SH-SY5Y (cell line): ENCODE data around the gene GPR153.

Experiments used
- GATA2 ChIP-seq: IDR thresholded peaks from 2 replicates; pipeline ENCODE4 v1.6.1; 2011; ENCODE audit warnings: mild to moderate bottlenecking, low read depth, low read length
- GATA3 ChIP-seq: IDR thresholded peaks from 2 replicates; pipeline ENCODE4 v1.6.1; 2011; ENCODE audit warnings: low read depth, mild to moderate bottlenecking, low read length, moderate library complexity

- TF ChIP-seq GATA3 (no peak), GATA2 (no peak)
Measured at GRCh38 chr1:6308449-6308848, 47.6 kb upstream of the GPR153 start.
